IPS-18a (cell line): ENCODE results near the gene PIR.

ENCODE experiments used
- H3K27ac ChIP-seq: one replicate; pipeline ENCODE4 v1.5.1; 2013; ENCODE audit warnings: low read length
- H3K27me3 ChIP-seq: one replicate; pipeline ENCODE4 v1.6.1; 2013; ENCODE audit warnings: mild to moderate bottlenecking, low read length; ENCODE audit not compliant: control insufficient read depth, insufficient read depth
- H3K36me3 ChIP-seq: one replicate; pipeline ENCODE4 v1.6.1; 2013; ENCODE audit warnings: low read depth, low read length; ENCODE audit not compliant: control insufficient read depth
- H3K4me1 ChIP-seq: one replicate; pipeline ENCODE4 v1.6.1; 2013; ENCODE audit warnings: low read depth, low read length; ENCODE audit not compliant: control insufficient read depth
- H3K4me3 ChIP-seq: one replicate; pipeline ENCODE4 v1.5.1; 2013; ENCODE audit warnings: low read length
- H3K9ac ChIP-seq: one replicate; pipeline ENCODE4 v1.6.1; 2013; ENCODE audit warnings: mild to moderate bottlenecking, low read length, moderate library complexity
- H3K9me3 ChIP-seq: one replicate; pipeline ENCODE4 v1.6.1; 2013; ENCODE audit warnings: low read depth, low read length; ENCODE audit not compliant: control insufficient read depth

The PIR gene

GRCh38 chrX:15416133-15416993, 76.8 kb downstream of the PIR start:
- H3K27ac ChIP-seq = no peak overlapping the region
- H3K4me3 ChIP-seq = no peak overlapping the region
- H3K9ac ChIP-seq = no peak overlapping the region
- no peaks in the 10 kb centered on the region for H3K9me3 ChIP-seq
- H3K36me3 ChIP-seq = no peaks in the 10 kb centered on the region
- no peaks in the 10 kb centered on the region for H3K4me1 ChIP-seq
- no peaks in the 10 kb centered on the region for H3K27me3 ChIP-seq

DNA sequence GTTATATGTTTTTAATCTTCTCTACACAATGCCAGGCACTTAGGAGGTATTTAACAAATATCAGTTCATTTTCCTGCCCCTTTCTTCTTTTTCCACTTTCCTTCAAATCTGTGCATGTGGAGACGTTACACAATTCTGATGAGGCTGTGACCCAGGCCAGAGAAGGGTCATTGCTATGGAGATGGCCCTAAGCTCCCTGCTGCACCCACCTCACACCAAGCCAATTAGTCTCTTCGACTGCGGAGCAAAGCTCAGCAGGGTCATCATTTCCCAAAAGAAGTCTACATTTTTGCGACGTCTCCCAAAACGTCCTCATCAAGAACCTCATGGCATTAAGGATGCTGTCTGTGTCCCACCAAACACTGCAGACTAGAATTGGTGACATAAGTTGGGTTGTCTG, 80.0 kb downstream of the PIR start:
- Histone ChIP-seq H3K4me3 (no peak overlapping the region), H3K36me3 (no peaks in the 10 kb centered on the region), H3K9me3 (no peaks in the 10 kb centered on the region), H3K9ac (no peak overlapping the region), H3K4me1 (no peaks in the 10 kb centered on the region), H3K27ac (no peak overlapping the region), H3K27me3 (no peaks in the 10 kb centered on the region)

GRCh38 chrX:15410947-15411346, 82.2 kb downstream of the PIR start:
- no peak overlapping the region for H3K27ac ChIP-seq
- H3K36me3 ChIP-seq = no peaks in the 10 kb centered on the region
- H3K4me3 ChIP-seq = no peak overlapping the region
- H3K27me3 ChIP-seq = no peaks in the 10 kb centered on the region
- H3K9ac ChIP-seq = no peak overlapping the region
- H3K9me3 ChIP-seq = no peaks in the 10 kb centered on the region
- H3K4me1 ChIP-seq = no peaks in the 10 kb centered on the region

GRCh38 chrX:15410430-15410829, 82.7 kb downstream of the PIR start:
- Histone ChIP-seq H3K9me3 (no peaks in the 10 kb centered on the region), H3K4me1 (no peaks in the 10 kb centered on the region), H3K9ac (no peak overlapping the region), H3K27ac (no peak overlapping the region), H3K27me3 (no peaks in the 10 kb centered on the region), H3K4me3 (no peak overlapping the region), H3K36me3 (no peaks in the 10 kb centered on the region)

- H3K9ac ChIP-seq = no peak overlapping the region
These were observed 87.3 kb downstream of the PIR start for GRCh38 chrX:15405846-15406245.

DNA sequence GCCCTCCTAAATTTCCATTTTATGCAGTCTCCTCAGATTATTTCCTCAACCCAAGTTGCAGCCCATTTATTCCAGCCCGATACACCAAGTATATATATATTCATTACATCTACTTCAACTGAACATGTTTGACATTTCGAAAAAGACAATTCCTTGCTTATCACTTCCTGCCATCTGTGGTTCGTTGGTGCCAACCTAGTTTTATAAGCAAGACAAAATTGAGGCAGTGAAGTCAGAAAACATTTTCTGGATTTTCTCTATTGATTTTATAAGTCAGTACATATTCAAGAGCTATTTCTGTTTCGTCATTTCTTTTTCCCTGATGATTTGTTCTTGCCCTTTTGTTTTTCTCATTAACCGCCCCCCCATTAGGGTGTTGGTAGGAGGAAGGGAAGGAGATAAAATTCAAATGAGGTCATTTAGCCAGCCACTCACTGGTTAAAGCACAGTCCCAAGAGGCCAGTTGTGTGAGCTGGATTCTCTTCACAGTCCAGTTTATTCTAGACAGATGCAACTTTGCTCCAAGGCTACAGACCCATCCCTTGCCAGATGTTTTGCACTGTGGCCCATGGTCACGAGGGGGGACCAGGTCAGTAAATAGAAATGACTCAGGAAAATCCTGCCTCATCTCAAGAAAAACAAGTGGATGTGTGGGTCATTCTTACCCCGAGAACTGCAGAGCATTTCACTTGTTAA, 88.6 kb downstream of the PIR start:
- no peak overlapping the region for H3K27ac ChIP-seq

More at GRCh38 chrX:15405846-15406245, 87.3 kb downstream of the PIR start:
- Histone ChIP-seq H3K9me3 (no peaks in the 10 kb centered on the region), H3K4me1 (peaks cover 5% of the 10 kb centered on the region), H3K36me3 (no peaks in the 10 kb centered on the region), H3K27me3 (no peaks in the 10 kb centered on the region), H3K4me3 (no peak overlapping the region), H3K27ac (no peak overlapping the region)

DNA sequence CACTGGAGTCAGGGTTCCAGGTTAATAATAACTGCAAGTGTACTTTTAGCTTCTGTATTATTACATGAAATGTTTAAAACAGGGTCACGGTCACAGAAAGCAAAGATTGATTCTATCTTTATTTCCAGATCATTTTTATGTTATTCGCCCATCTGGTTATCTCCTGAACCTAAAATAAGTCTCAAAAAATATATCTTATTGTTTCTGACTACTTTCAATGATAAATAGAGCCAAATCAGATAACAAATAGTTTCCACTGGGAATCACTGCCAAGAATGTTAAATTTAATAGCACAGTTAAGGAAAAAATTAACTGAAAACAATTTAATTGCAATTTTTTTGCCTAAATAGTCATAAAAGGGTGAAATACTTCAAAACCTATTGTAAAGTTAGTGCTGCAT, 91.8 kb downstream of the PIR start:
- H3K9ac ChIP-seq = no peak overlapping the region
- no peak overlapping the region for H3K27ac ChIP-seq
- no peaks in the 10 kb centered on the region for H3K36me3 ChIP-seq
- H3K27me3 ChIP-seq = no peaks in the 10 kb centered on the region
- H3K4me1 ChIP-seq = peaks cover 21% of the 10 kb centered on the region
- H3K4me3 ChIP-seq = no peak overlapping the region
- H3K9me3 ChIP-seq = no peaks in the 10 kb centered on the region

More for the DNA sequence above, 88.6 kb downstream of the PIR start:
- Histone ChIP-seq H3K4me3 (no peak overlapping the region), H3K27me3 (no peaks in the 10 kb centered on the region), H3K36me3 (no peaks in the 10 kb centered on the region), H3K9me3 (no peaks in the 10 kb centered on the region), H3K4me1 (peaks cover 5% of the 10 kb centered on the region), H3K9ac (no peak overlapping the region)

DNA sequence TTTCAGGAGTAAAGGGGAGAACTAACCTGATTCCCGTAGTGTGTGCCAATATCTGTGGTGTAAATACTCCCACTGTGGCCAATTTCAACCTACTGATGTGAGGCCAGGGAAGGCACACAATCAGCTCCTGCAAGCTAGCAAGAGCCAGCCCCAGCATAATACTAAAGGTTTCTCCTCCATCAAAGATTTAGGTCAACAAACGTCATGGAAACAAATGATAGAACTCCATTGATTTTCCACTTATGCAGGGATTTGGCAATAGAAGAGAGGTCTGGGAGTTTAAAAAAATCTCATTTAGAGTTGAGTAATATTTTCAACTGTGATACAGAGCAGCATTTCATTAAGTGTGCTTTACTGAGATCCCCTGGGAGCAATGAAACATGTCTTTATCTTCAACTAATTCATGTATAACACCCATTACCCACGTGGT, 93.2 kb downstream of the PIR start:
- Histone ChIP-seq H3K9me3 (no peaks in the 10 kb centered on the region), H3K4me1 (peaks cover 19% of the 10 kb centered on the region), H3K36me3 (no peaks in the 10 kb centered on the region), H3K4me3 (no peak overlapping the region), H3K9ac (no peak overlapping the region), H3K27ac (no peak overlapping the region), H3K27me3 (no peaks in the 10 kb centered on the region)

GRCh38 chrX:15398874-15399273, 94.3 kb downstream of the PIR start:
- Histone ChIP-seq H3K9me3 (no peaks in the 10 kb centered on the region), H3K27me3 (no peaks in the 10 kb centered on the region), H3K9ac (no peak overlapping the region), H3K4me3 (no peak overlapping the region), H3K27ac (no peak overlapping the region), H3K36me3 (no peaks in the 10 kb centered on the region), H3K4me1 (peaks cover 16% of the 10 kb centered on the region)

- Histone ChIP-seq H3K9me3 (no peaks in the 10 kb centered on the region), H3K27ac (no peak overlapping the region), H3K27me3 (no peaks in the 10 kb centered on the region), H3K4me1 (peaks cover 16% of the 10 kb centered on the region), H3K9ac (no peak overlapping the region), H3K36me3 (no peaks in the 10 kb centered on the region), H3K4me3 (no peak overlapping the region)
These were observed 97.3 kb downstream of the PIR start for GRCh38 chrX:15395789-15396188.

GRCh38 chrX:15391850-15392249, 101.3 kb downstream of the PIR start:
- H3K4me3 ChIP-seq = no peak overlapping the region
- no peaks in the 10 kb centered on the region for H3K9me3 ChIP-seq
- H3K9ac ChIP-seq = no peak overlapping the region
- no peak overlapping the region for H3K27ac ChIP-seq
- no peaks in the 10 kb centered on the region for H3K27me3 ChIP-seq
- H3K4me1 ChIP-seq = no peaks in the 10 kb centered on the region
- H3K36me3 ChIP-seq = no peaks in the 10 kb centered on the region
